Measurements from ENCODE around the gene SEC24C. TPM values are rescaled to one million over a fixed set of nuclear protein-coding genes. Genes with fewer than 3 reads are reported as not detected.
A peak's percentile ranks its signal among the peaks of the same experiment; 100 is the strongest.
"Not testable (repeated sequence)": the region's sequence is repeated elsewhere in the genome, so short reads cannot be mapped to it uniquely, and the experiment has no call there.

SEC24C gene
- total RNA-seq, 1 experiment from 2014 or later, result 113 TPM

DNA sequence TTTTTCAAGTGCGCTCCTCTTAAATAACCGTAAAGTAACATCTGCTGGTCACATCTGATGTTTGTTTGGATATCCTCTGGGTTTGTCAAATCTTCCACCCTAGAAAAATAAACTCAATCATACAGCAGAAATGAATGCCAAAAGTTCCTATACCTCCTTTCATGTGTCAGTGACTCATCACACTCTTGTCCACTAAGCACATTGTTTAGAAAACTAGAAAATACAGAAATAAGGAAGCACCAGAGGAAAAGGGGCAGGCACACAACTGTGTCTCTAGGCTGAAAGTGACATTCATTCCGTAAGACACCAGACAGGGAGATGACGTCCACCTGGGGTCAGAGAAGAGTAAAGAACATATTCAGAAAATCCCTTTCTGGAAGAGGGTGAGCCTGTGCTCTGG lies 23.6 kb upstream of the SEC24C start:
- H3K27me3 ChIP-seq (ENCODE audit: control insufficient read depth, insufficient read depth, low read length); ATAC-seq; H3K4me1 ChIP-seq (ENCODE audit: control insufficient read depth, insufficient read depth, low read length); POLR2A ChIA-PET; in situ Hi-C loops (cut with HindIII; ENCODE audit: low pct_unique_long_range_greater_than_20kb, low sequenced_read_pairs); H3K9me3 ChIP-seq (ENCODE audit: control insufficient read depth, insufficient read depth, low read depth, low read length); intact Hi-C loops (cut with micrococcal nuclease; ENCODE audit: unreplicated experiment); DNase-seq (ENCODE audit: low read depth, low spot score); BruUV-seq (replicated peaks); H3K4me3 ChIP-seq (ENCODE audit: low read depth in 2 of 2, low read length in 2 of 2); H3K27ac ChIP-seq (ENCODE audit: low read length): not testable (repeated sequence)
- peaks cover 50% of the 10 kb centered on the region for H3K36me3 ChIP-seq (ENCODE audit: control insufficient read depth, insufficient read depth, low read length)
- CTCF ChIA-PET, result interaction anchor here (0.6 kb wide), 1 partner anchor 125 kb away, joined by 4 read pairs; no protein-coding TSS in a partner anchor

DNA sequence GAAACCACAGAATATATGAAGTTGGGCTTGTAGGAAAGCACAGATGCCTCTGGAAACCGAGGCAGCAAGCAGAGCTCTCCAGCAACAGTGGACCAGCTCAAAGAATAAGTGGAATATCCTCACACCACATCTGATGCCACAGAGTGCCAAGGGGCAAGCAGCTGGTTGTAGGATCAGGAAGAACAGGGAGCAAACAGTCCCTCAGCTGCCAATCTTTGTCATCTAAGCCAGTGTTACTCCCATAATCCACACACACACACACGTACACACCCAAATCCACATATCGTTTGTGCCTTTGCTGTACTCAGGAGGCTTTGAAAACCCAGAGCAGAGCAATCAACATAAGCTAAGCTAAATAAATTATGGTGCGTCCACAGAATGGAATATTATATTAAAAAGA lies 20.7 kb upstream of the SEC24C start:
- intact Hi-C loops (cut with micrococcal nuclease; ENCODE audit: unreplicated experiment), result no loop called here
- in situ Hi-C loops (cut with HindIII; ENCODE audit: low pct_unique_long_range_greater_than_20kb, low sequenced_read_pairs), result no loop called here
- BruUV-seq (replicated peaks), result no TSS peak
- H3K27ac ChIP-seq (ENCODE audit: low read length), result no peak overlapping the region
- ChIA-PET CTCF (interaction anchor here (0.7 kb wide), 1 partner anchor 203 kb away, joined by 3 read pairs; no protein-coding TSS in a partner anchor), POLR2A (no interaction called here)
- no peaks in the 10 kb centered on the region for H3K4me1 ChIP-seq (ENCODE audit: control insufficient read depth, insufficient read depth, low read length)
- no peak overlapping the region for H3K4me3 ChIP-seq (ENCODE audit: low read depth in 2 of 2, low read length in 2 of 2)
- H3K27me3 ChIP-seq (ENCODE audit: control insufficient read depth, insufficient read depth, low read length), result no peaks in the 10 kb centered on the region
- no peak for TF ChIP-seq SIN3A (IDR thresholded peaks at IDR 0.05; ENCODE audit: borderline replicate concordance, insufficient read depth, low read depth, low read length)
- TF ChIP-seq REST (IDR thresholded peaks at IDR 0.05; ENCODE audit: insufficient read depth in 1 of 2, low read depth in 2 of 2, low read length in 1 of 2), result no peak
- no peak for TF ChIP-seq TCF7L2 (IDR thresholded peaks at IDR 0.05; ENCODE audit: low read depth, low read length)
- TF ChIP-seq POLR2AphosphoS5 (IDR thresholded peaks at IDR 0.05; ENCODE audit: low read depth, low read length), result no peak
- TF ChIP-seq CTCF (IDR thresholded peaks at IDR 0.05), result no peak
- peaks cover 25% of the 10 kb centered on the region for H3K36me3 ChIP-seq (ENCODE audit: control insufficient read depth, insufficient read depth, low read length)
- DNase-seq (ENCODE audit: low read depth, low spot score) (no peak), ATAC-seq (no peak)
- no peaks in the 10 kb centered on the region for H3K9me3 ChIP-seq (ENCODE audit: control insufficient read depth, insufficient read depth, low read depth, low read length)

- H3K36me3 ChIP-seq (ENCODE audit: control insufficient read depth, insufficient read depth, low read length); DNase-seq (ENCODE audit: low read depth, low spot score); intact Hi-C loops (cut with micrococcal nuclease; ENCODE audit: unreplicated experiment); H3K9me3 ChIP-seq (ENCODE audit: control insufficient read depth, insufficient read depth, low read depth, low read length); ATAC-seq; CTCF ChIA-PET; H3K27me3 ChIP-seq (ENCODE audit: control insufficient read depth, insufficient read depth, low read length); in situ Hi-C loops (cut with HindIII; ENCODE audit: low pct_unique_long_range_greater_than_20kb, low sequenced_read_pairs); H3K4me1 ChIP-seq (ENCODE audit: control insufficient read depth, insufficient read depth, low read length); POLR2A ChIA-PET: not testable (repeated sequence)
- TSS peak; percentile 87 for BruUV-seq (replicated peaks)
- H3K4me3 ChIP-seq (ENCODE audit: low read depth in 2 of 2, low read length in 2 of 2), result peak overlapping the region; percentile 94 to 96
- peak overlapping the region; percentile 97 for H3K27ac ChIP-seq (ENCODE audit: low read length)
These were observed 14.4 kb upstream of the SEC24C start for GRCh38 chr10:73729781-73730152.

Data from Panc1 (cell line).